HepG2 (cell line): ENCODE measurements around the gene SAMD10. TPM values are rescaled to one million over a fixed set of nuclear protein-coding genes. Genes with fewer than 3 reads are reported as not detected.

Source experiments
- ARHGAP35 ChIP-seq: sonication (generic); formaldehyde crosslinking; IDR thresholded peaks from 2 replicates; pipeline ENCODE4 v1.9.0; 2022; ENCODE audit warnings: mild to moderate bottlenecking, inconsistent platforms, moderate library complexity, missing genetic modification reagents, borderline replicate concordance
- BORCS8-MEF2B ChIP-seq: sonication (generic); formaldehyde crosslinking; IDR thresholded peaks from 2 replicates; pipeline ENCODE4 v1.8.0; 2022; ENCODE audit warnings: mild to moderate bottlenecking, missing genetic modification reagents
- CHD2 ChIP-seq: IDR thresholded peaks from 2 replicates; pipeline ENCODE4 v1.6.1; 2011; ENCODE audit warnings: low read depth, low read length, improper control_type of control experiment
- EEA1 ChIP-seq: sonication (generic); formaldehyde crosslinking; IDR thresholded peaks from 2 replicates; pipeline ENCODE4 v1.5.1; 2020; ENCODE audit warnings: mild to moderate bottlenecking, missing genetic modification reagents, borderline replicate concordance
- GFI1 ChIP-seq: sonication (generic); formaldehyde crosslinking; IDR thresholded peaks from 2 replicates; pipeline ENCODE4 v1.5.0; 2020; ENCODE audit warnings: missing genetic modification reagents, mild to moderate bottlenecking, borderline replicate concordance
- HINFP ChIP-seq: sonication (generic); formaldehyde crosslinking; IDR thresholded peaks from 2 replicates; pipeline ENCODE4 v1.4.0; 2020; ENCODE audit warnings: low read depth, mild to moderate bottlenecking, missing genetic modification reagents
- JUNB ChIP-seq: sonication (generic); formaldehyde crosslinking; IDR thresholded peaks from 2 replicates; pipeline ENCODE4 v1.8.0; 2022; ENCODE audit warnings: missing genetic modification reagents, mild to moderate bottlenecking, borderline replicate concordance
- JUND ChIP-seq: sonication (generic); formaldehyde crosslinking; IDR thresholded peaks from 2 replicates; pipeline ENCODE4 v1.8.0; 2022; ENCODE audit warnings: mild to moderate bottlenecking, missing genetic modification reagents
- KMT2A ChIP-seq: sonication (generic); formaldehyde crosslinking; IDR thresholded peaks from 2 replicates; pipeline ENCODE4 v1.4.0; 2020; ENCODE audit warnings: missing genetic modification reagents
- NCOA5 ChIP-seq: sonication (generic); formaldehyde crosslinking; IDR thresholded peaks from 2 replicates; pipeline ENCODE4 v1.4.0; 2020; ENCODE audit warnings: missing genetic modification reagents
- NFYC ChIP-seq: IDR thresholded peaks from 2 replicates; pipeline ENCODE4 v1.6.1; 2016; ENCODE audit warnings: missing genetic modification reagents, missing compliant biosample characterization
- PHF8 ChIP-seq: sonication (generic); formaldehyde crosslinking; IDR thresholded peaks from 2 replicates; pipeline ENCODE4 v1.5.0; 2020; ENCODE audit warnings: missing genetic modification reagents
- RXRB ChIP-seq: IDR thresholded peaks from 2 replicates; pipeline ENCODE4 v1.6.1; 2016; ENCODE audit warnings: borderline replicate concordance, missing genetic modification reagents, missing compliant biosample characterization
- SKI ChIP-seq: fragments of 450-650 bp; IDR thresholded peaks from one replicate; pipeline ENCODE4 v1.6.1; 2018; ENCODE audit warnings: mild to moderate bottlenecking; ENCODE audit not compliant: partially characterized antibody
- SOX5 ChIP-seq: IDR thresholded peaks from 2 replicates; pipeline ENCODE4 v1.6.1; 2016; ENCODE audit warnings: borderline replicate concordance
- THAP8 ChIP-seq: sonication (generic); formaldehyde crosslinking; IDR thresholded peaks from 2 replicates; pipeline ENCODE4 v1.5.1; 2020; ENCODE audit warnings: missing genetic modification reagents, mild to moderate bottlenecking, borderline replicate concordance
- YEATS4 ChIP-seq: sonication (generic); formaldehyde crosslinking; IDR thresholded peaks from 2 replicates; pipeline ENCODE4 v1.4.0; 2020; ENCODE audit warnings: missing genetic modification reagents, borderline replicate concordance
- ZBTB20 ChIP-seq: sonication (generic); formaldehyde crosslinking; IDR thresholded peaks from 2 replicates; pipeline ENCODE4 v1.8.1; 2023; ENCODE audit warnings: missing genetic modification reagents, low read depth, mild to moderate bottlenecking, borderline replicate concordance
- ZBTB7A ChIP-seq: sonication (generic); formaldehyde crosslinking; IDR thresholded peaks from 2 replicates; pipeline ENCODE4 v1.8.0; 2022; ENCODE audit warnings: mild to moderate bottlenecking, missing genetic modification reagents
- ZFP90 ChIP-seq: sonication (generic); formaldehyde crosslinking; IDR thresholded peaks from 2 replicates; pipeline ENCODE4 v1.8.0; 2022; ENCODE audit warnings: missing genetic modification reagents, mild to moderate bottlenecking, inconsistent platforms, borderline replicate concordance
- ZMYM4 ChIP-seq: sonication (generic); formaldehyde crosslinking; IDR thresholded peaks from 2 replicates; pipeline ENCODE4 v1.8.1; 2023; ENCODE audit warnings: mild to moderate bottlenecking, missing genetic modification reagents
- ZNF224 ChIP-seq: sonication (generic); formaldehyde crosslinking; IDR thresholded peaks from 2 replicates; pipeline ENCODE4 v1.5.0; 2020; ENCODE audit warnings: mild to moderate bottlenecking, missing genetic modification reagents
- ZNF263 ChIP-seq: sonication (generic); formaldehyde crosslinking; IDR thresholded peaks from 2 replicates; pipeline ENCODE4 v1.4.0; 2020; ENCODE audit warnings: missing genetic modification reagents
- ZNF317 ChIP-seq: sonication (generic); formaldehyde crosslinking; IDR thresholded peaks from 2 replicates; pipeline ENCODE4 v1.5.0; 2020; ENCODE audit warnings: mild to moderate bottlenecking, missing genetic modification reagents
- ZNF44 ChIP-seq: sonication (generic); formaldehyde crosslinking; IDR thresholded peaks from 2 replicates; pipeline ENCODE4 v1.5.1; 2020; ENCODE audit warnings: mild to moderate bottlenecking, missing genetic modification reagents
- ZNF564 ChIP-seq: sonication (generic); formaldehyde crosslinking; IDR thresholded peaks from 2 replicates; pipeline ENCODE4 v1.8.1; 2023; ENCODE audit warnings: mild to moderate bottlenecking, missing genetic modification reagents
- ZNF652 ChIP-seq: IDR thresholded peaks from 2 replicates; pipeline ENCODE4 v1.6.1; 2016; ENCODE audit warnings: low read depth, borderline replicate concordance
- ZNF703 ChIP-seq: sonication (generic); formaldehyde crosslinking; IDR thresholded peaks from 2 replicates; pipeline ENCODE4 v1.5.1; 2020; ENCODE audit warnings: missing genetic modification reagents, mild to moderate bottlenecking, moderate library complexity, borderline replicate concordance
- ZNF775 ChIP-seq: sonication (generic); formaldehyde crosslinking; IDR thresholded peaks from 2 replicates; pipeline ENCODE4 v1.4.0; 2020; ENCODE audit warnings: missing genetic modification reagents, mild to moderate bottlenecking, moderate library complexity, borderline replicate concordance
- ZNF782 ChIP-seq: sonication (generic); formaldehyde crosslinking; IDR thresholded peaks from 2 replicates; pipeline ENCODE4 v1.4.0; 2020; ENCODE audit warnings: missing genetic modification reagents, mild to moderate bottlenecking, borderline replicate concordance
- polyA plus RNA-seq, 8 experiments: library from polyadenylated mRNA; depleted of rRNA in 3 of 8; stranded (reverse) in 7 of 8; unstranded in 1 of 8; fragments of >200 nt; fragmentation: Illumina TruSeq in 4 of 8; extraction: Trizol in 4 of 8; gene quantifications; 2 replicates each; pipeline versions ENCODE4 v1.2.1 to v1.2.3, GENCODE V29; 2011 to 2016; ENCODE audit warnings: low read depth in 4 of 8, missing spikeins in 1 of 8, mixed read lengths in 1 of 8; ENCODE audit not compliant: insufficient read depth in 1 of 8
- total RNA-seq, 5 experiments: library from RNA; depleted of rRNA; stranded (reverse); fragments of >200 nt; fragmentation: Illumina TruSeq; extraction: Trizol; gene quantifications; 2 replicates each; pipeline ENCODE4 v1.2.3, GENCODE V29; 2016; ENCODE audit warnings: low read depth in 1 of 5

Gene SAMD10
- total and polyA plus RNA-seq, 2 of the 13 experiments (the other 11 are each of a cell fraction or from before 2014, with no cell fraction given), result 6.1 to 11.0 TPM

- peak; percentile 92 for TF ChIP-seq ZMYM4 (CRISPR knock-in tag)
- TF ChIP-seq ZBTB20 (CRISPR knock-in tag), result peak; percentile 65
- TF ChIP-seq ARHGAP35, result peak; percentile 99
- TF ChIP-seq ZNF317, result peak; percentile 79; the same call in 1 of the 2 replicates
- TF ChIP-seq YEATS4 (CRISPR knock-in tag), result peak; percentile 100
- TF ChIP-seq ZNF263 (CRISPR knock-in tag), result peak; percentile 90
- TF ChIP-seq RXRB (CRISPR knock-in tag), result peak; percentile 95; the same call in 1 of the 2 replicates
- peak; percentile 98 for TF ChIP-seq ZFP90 (CRISPR knock-in tag)
- TF ChIP-seq SOX5 (CRISPR knock-in tag), result peak; percentile 62
- TF ChIP-seq JUND (CRISPR knock-in tag), result peak; percentile 88
- peak; percentile 98 for TF ChIP-seq ZNF782
- peak; percentile 99 for TF ChIP-seq EEA1
- TF ChIP-seq JUNB (CRISPR knock-in tag), result no peak; the same call in 1 of the 2 replicates
- peak; percentile 99 for TF ChIP-seq ZBTB7A (CRISPR knock-in tag)
- TF ChIP-seq NCOA5 (CRISPR knock-in tag), result peak; percentile 96; the same call in 1 of the 2 replicates
- TF ChIP-seq ZNF224 (CRISPR knock-in tag), result peak; percentile 70; the same call in 1 of the 2 replicates
- TF ChIP-seq ZNF775 (CRISPR knock-in tag), result peak; percentile 89
- peak; percentile 96 for TF ChIP-seq HINFP
- TF ChIP-seq ZNF652, result no peak; the same call in 1 of the 2 replicates
- TF ChIP-seq NFYC (CRISPR knock-in tag), result peak; percentile 67
- peak; percentile 97 for TF ChIP-seq BORCS8-MEF2B (CRISPR knock-in tag)
- peak; percentile 91 for TF ChIP-seq THAP8 (CRISPR knock-in tag)
- TF ChIP-seq ZNF703 (CRISPR knock-in tag), result peak; percentile 92
- TF ChIP-seq ZNF44 (CRISPR knock-in tag), result peak; percentile 96
- TF ChIP-seq ZNF564 (CRISPR knock-in tag), result peak; percentile 98
- peak; percentile 80 for TF ChIP-seq CHD2
- peak; percentile 56 for TF ChIP-seq SKI
- TF ChIP-seq PHF8 (CRISPR knock-in tag), result peak; percentile 98
- peak; percentile 87 for TF ChIP-seq KMT2A (CRISPR knock-in tag)
- TF ChIP-seq GFI1 (CRISPR knock-in tag), result peak; percentile 92
These were observed 23.4 kb downstream of the SAMD10 start, which contains the start of gene UCKL1 (continued) for GRCh38 chr20:63955827-63956663.
